ENCODE data around the gene TMEM178B. TPM values are rescaled to one million over a fixed set of nuclear protein-coding genes. Genes with fewer than 3 reads are reported as not detected.

TMEM178B gene
- total and polyA plus RNA-seq, 7 donors, result 0.16 to 4.7 (median 1.4) TPM; not detected in 2

GRCh38 chr7:141295367-141295895 is 221.6 kb downstream of the TMEM178B start:
- WGBS, 2 donors, result 11 to 48% methylated on average over 2 of the region's 2 CpGs
- Histone ChIP-seq H3K27ac (no peak overlapping the region), H3K27me3 (no peaks in the 10 kb centered on the region), H3K4me1 (no peaks in the 10 kb centered on the region), H3K9me3 (no peaks in the 10 kb centered on the region), H3K4me3 (no peak overlapping the region), H3K36me3 (no peaks in the 10 kb centered on the region)
- no peak for TF ChIP-seq EP300 (IDR thresholded peaks at IDR 0.05)
- TF ChIP-seq POLR2A (IDR thresholded peaks at IDR 0.05), result no peak
- no peak for TF ChIP-seq POLR2AphosphoS5 (IDR thresholded peaks at IDR 0.05)
- no peak for TF ChIP-seq CTCF (IDR thresholded peaks at IDR 0.05)
- DNase-seq, result no peak
- intact Hi-C loops (cut with DNase I), result no loop called here

- DNase-seq, result no peak
- TF ChIP-seq EP300 (IDR thresholded peaks at IDR 0.05) (no peak), POLR2AphosphoS5 (IDR thresholded peaks at IDR 0.05) (no peak), CTCF (IDR thresholded peaks at IDR 0.05) (no peak), POLR2A (IDR thresholded peaks at IDR 0.05) (no peak)
- no peak overlapping the region for H3K27ac ChIP-seq
- WGBS, 2 donors, result 80 to 83% methylated on average over 2 of the region's 2 CpGs
- no peaks in the 10 kb centered on the region for H3K9me3 ChIP-seq
- no peaks in the 10 kb centered on the region for H3K27me3 ChIP-seq
- no peaks in the 10 kb centered on the region for H3K36me3 ChIP-seq
- H3K4me1 ChIP-seq, result no peaks in the 10 kb centered on the region
- intact Hi-C loops (cut with DNase I), result no loop called here
- no peak overlapping the region for H3K4me3 ChIP-seq
Measured at GRCh38 chr7:141300816-141301215, 227.0 kb downstream of the TMEM178B start.

GRCh38 chr7:141301544-141301943 is 227.7 kb downstream of the TMEM178B start:
- WGBS, 2 donors, result 63 to 77% methylated on average over 8 of the region's 8 CpGs
- Histone ChIP-seq H3K4me1 (no peaks in the 10 kb centered on the region), H3K36me3 (no peaks in the 10 kb centered on the region), H3K27me3 (no peaks in the 10 kb centered on the region), H3K9me3 (no peaks in the 10 kb centered on the region), H3K27ac (no peak overlapping the region), H3K4me3 (no peak overlapping the region)
- intact Hi-C loops (cut with DNase I), result no loop called here
- TF ChIP-seq POLR2A (IDR thresholded peaks at IDR 0.05), result no peak
- TF ChIP-seq EP300 (IDR thresholded peaks at IDR 0.05), result no peak
- TF ChIP-seq POLR2AphosphoS5 (IDR thresholded peaks at IDR 0.05), result no peak
- TF ChIP-seq CTCF (IDR thresholded peaks at IDR 0.05), result no peak
- DNase-seq, result no peak

- H3K27me3 ChIP-seq, result no peaks in the 10 kb centered on the region
- DNase-seq, result no peak
- no peak for TF ChIP-seq CTCF (IDR thresholded peaks at IDR 0.05)
- no peak for TF ChIP-seq EP300 (IDR thresholded peaks at IDR 0.05)
- no peak for TF ChIP-seq POLR2AphosphoS5 (IDR thresholded peaks at IDR 0.05)
- TF ChIP-seq POLR2A (IDR thresholded peaks at IDR 0.05), result no peak
- no peak overlapping the region for H3K4me3 ChIP-seq
- intact Hi-C loops (cut with DNase I), result no loop called here
- no peak overlapping the region for H3K27ac ChIP-seq
- WGBS, 2 donors, result 86 to 91% methylated on average over 3 of the region's 3 CpGs
- no peaks in the 10 kb centered on the region for H3K4me1 ChIP-seq
- H3K36me3 ChIP-seq, result no peaks in the 10 kb centered on the region
- H3K9me3 ChIP-seq, result no peaks in the 10 kb centered on the region
Measured at GRCh38 chr7:141302617-141303016, 228.8 kb downstream of the TMEM178B start.

- WGBS, 2 donors, result 75 to 82% methylated on average over 2 of the region's 2 CpGs
- DNase-seq, result no peak
- TF ChIP-seq POLR2A (IDR thresholded peaks at IDR 0.05) (no peak), EP300 (IDR thresholded peaks at IDR 0.05) (no peak), POLR2AphosphoS5 (IDR thresholded peaks at IDR 0.05) (no peak), CTCF (IDR thresholded peaks at IDR 0.05) (no peak)
- Histone ChIP-seq H3K27ac (no peak overlapping the region), H3K4me3 (no peak overlapping the region), H3K27me3 (no peaks in the 10 kb centered on the region), H3K4me1 (no peaks in the 10 kb centered on the region), H3K9me3 (no peaks in the 10 kb centered on the region), H3K36me3 (no peaks in the 10 kb centered on the region)
- intact Hi-C loops (cut with DNase I), result no loop called here
Measured at GRCh38 chr7:141304291-141304690, 230.4 kb downstream of the TMEM178B start.

All from sigmoid colon (tissue), 7 donors.